H9 (cell line): ENCODE data around the gene PPP1R9A. TPM values are rescaled to one million over a fixed set of nuclear protein-coding genes. Genes with fewer than 3 reads are reported as not detected.

Source experiments
- DNase-seq: peaks from one replicate; pipeline ENCODE4 v3.0.0-alpha.2; 2017
- H2AFZ ChIP-seq: one replicate; pipeline ENCODE4 v1.6.1; 2013; ENCODE audit warnings: mild to moderate bottlenecking, low read length, control low read depth, moderate library complexity
- H2AK5ac ChIP-seq: 2 replicates; pipeline ENCODE4 v1.6.1; 2013; ENCODE audit warnings: low read length, control low read depth, mixed read lengths; ENCODE audit not compliant: insufficient read length
- H2BK120ac ChIP-seq: one replicate; pipeline ENCODE4 v1.6.1; 2013; ENCODE audit warnings: low read depth, mild to moderate bottlenecking, low read length, control low read depth, inconsistent platforms; ENCODE audit not compliant: poor library complexity, severe bottlenecking
- H2BK12ac ChIP-seq: 2 replicates; pipeline ENCODE4 v1.6.1; 2013; ENCODE audit warnings: low read length, control low read depth, mixed read lengths, low read depth; ENCODE audit not compliant: insufficient read length
- H2BK15ac ChIP-seq: 2 replicates; pipeline ENCODE4 v1.6.1; 2013; ENCODE audit warnings: low read depth, low read length, control low read depth
- H2BK20ac ChIP-seq: one replicate; pipeline ENCODE4 v1.6.1; 2013; ENCODE audit warnings: low read depth, mild to moderate bottlenecking, low read length, control low read depth, inconsistent platforms; ENCODE audit not compliant: poor library complexity, severe bottlenecking
- H2BK5ac ChIP-seq: 2 replicates; pipeline ENCODE4 v1.6.1; 2013; ENCODE audit warnings: low read length, control low read depth, mixed read lengths; ENCODE audit not compliant: insufficient read length
- H3K14ac ChIP-seq: 2 replicates; pipeline ENCODE4 v1.6.1; 2013; ENCODE audit warnings: low read length, control low read depth; ENCODE audit not compliant: insufficient read depth
- H3K18ac ChIP-seq: 2 replicates; pipeline ENCODE4 v1.6.1; 2013; ENCODE audit warnings: low read depth, mild to moderate bottlenecking, mixed read lengths, low read length, control low read depth; ENCODE audit not compliant: insufficient read length
- H3K23ac ChIP-seq: 2 replicates; pipeline ENCODE4 v1.6.1; 2013; ENCODE audit warnings: low read length, control low read depth, mixed read lengths, low read depth; ENCODE audit not compliant: insufficient read length
- H3K23me2 ChIP-seq: 2 replicates; pipeline ENCODE4 v1.6.1; 2013; ENCODE audit warnings: low read depth, mild to moderate bottlenecking, mixed read lengths, low read length, control low read depth; ENCODE audit not compliant: insufficient read length, poor library complexity, severe bottlenecking
- H3K27ac ChIP-seq: 2 replicates; pipeline ENCODE4 v1.5.1; 2013; ENCODE audit warnings: low read length, control low read depth, mixed read lengths, low read depth; ENCODE audit not compliant: insufficient read length
- H3K27me3 ChIP-seq: 2 replicates; pipeline ENCODE4 v1.6.1; 2013; ENCODE audit warnings: low read length, control low read depth, inconsistent platforms; ENCODE audit not compliant: insufficient read depth
- H3K4ac ChIP-seq: 2 replicates; pipeline ENCODE4 v1.6.1; 2013; ENCODE audit warnings: low read depth, mild to moderate bottlenecking, control low read depth, inconsistent platforms, low read length, moderate library complexity
- H3K4me1 ChIP-seq: 2 replicates; pipeline ENCODE4 v1.6.1; 2013; ENCODE audit warnings: low read length, control low read depth, inconsistent platforms; ENCODE audit not compliant: insufficient read depth
- H3K4me2 ChIP-seq: 2 replicates; pipeline ENCODE4 v1.6.1; 2013; ENCODE audit warnings: low read length, control low read depth, mixed read lengths; ENCODE audit not compliant: insufficient read length, insufficient read depth
- H3K56ac ChIP-seq: 2 replicates; pipeline ENCODE4 v1.6.1; 2013; ENCODE audit warnings: low read depth, mild to moderate bottlenecking, mixed read lengths, low read length, control low read depth; ENCODE audit not compliant: insufficient read length
- H3K79me1 ChIP-seq: 2 replicates; pipeline ENCODE4 v1.6.1; 2013; ENCODE audit warnings: low read depth, mild to moderate bottlenecking, moderate library complexity, low read length, control low read depth, inconsistent platforms; ENCODE audit not compliant: insufficient read depth, poor library complexity, severe bottlenecking
- H3K79me2 ChIP-seq: 2 replicates; pipeline ENCODE4 v1.6.1; 2013; ENCODE audit warnings: low read length, control low read depth, inconsistent platforms; ENCODE audit not compliant: insufficient read depth
- H3K9ac ChIP-seq: 2 replicates; pipeline ENCODE4 v1.6.1; 2013; ENCODE audit warnings: low read length, control low read depth, mixed read lengths; ENCODE audit not compliant: insufficient read length; ENCODE audit errors: extremely low read depth
- H3K9me3 ChIP-seq: one replicate; pipeline ENCODE4 v1.6.1; 2013; ENCODE audit warnings: low read depth, low read length, inconsistent platforms; ENCODE audit not compliant: control insufficient read depth
- H3T11ph ChIP-seq: one replicate; pipeline ENCODE4 v1.6.1; 2013; ENCODE audit warnings: mild to moderate bottlenecking, low read length, control low read depth, inconsistent platforms
- H4K20me1 ChIP-seq: one replicate; pipeline ENCODE4 v1.6.1; 2013; ENCODE audit not compliant: control insufficient read depth, insufficient read length, insufficient read depth
- H4K5ac ChIP-seq: 2 replicates; pipeline ENCODE4 v1.6.1; 2013; ENCODE audit warnings: low read depth, mild to moderate bottlenecking, mixed read lengths, low read length, control low read depth; ENCODE audit not compliant: insufficient read length
- H4K8ac ChIP-seq: replicated peaks from 2 replicates; pipeline ENCODE4 v1.6.1; 2013; ENCODE audit warnings: low read length, control low read depth, mixed read lengths, low read depth; ENCODE audit not compliant: insufficient read length
- H4K91ac ChIP-seq: 2 replicates; pipeline ENCODE4 v1.6.1; 2013; ENCODE audit warnings: low read depth, mild to moderate bottlenecking, moderate library complexity, mixed read lengths, low read length, control low read depth; ENCODE audit not compliant: insufficient read length
- H3K27ac Mint-ChIP-seq, 3 experiments: 2 replicates in 2 of 3; 3 replicates in 1 of 3; pipeline ENCODE4 v1.8.0; 2020 to 2021; ENCODE audit warnings: mixed read lengths in 3 of 3, mild to moderate bottlenecking in 1 of 3, moderate library complexity in 1 of 3
- H3K27me3 Mint-ChIP-seq: 2 replicates; pipeline ENCODE4 v1.8.0; 2021; ENCODE audit warnings: low read depth, mild to moderate bottlenecking, moderate library complexity, mixed read lengths
- H3K36me3 Mint-ChIP-seq, 3 experiments: 2 replicates in 2 of 3; 3 replicates in 1 of 3; pipeline ENCODE4 v1.8.0; 2020 to 2021; ENCODE audit warnings: low read depth in 3 of 3, mixed read lengths in 3 of 3; ENCODE audit not compliant: insufficient read depth in 1 of 3
- H3K4me1 Mint-ChIP-seq, 2 experiments: 2 replicates each; pipeline ENCODE4 v1.8.0; 2020; ENCODE audit warnings: mixed read lengths in 2 of 2
- H3K4me3 Mint-ChIP-seq, 2 experiments: 2 replicates in 1 of 2; 3 replicates in 1 of 2; pipeline ENCODE4 v1.8.0; 2020 to 2021; ENCODE audit warnings: mild to moderate bottlenecking in 2 of 2, mixed read lengths in 2 of 2, moderate library complexity in 1 of 2
- H3K9me3 Mint-ChIP-seq, 2 experiments: 2 replicates in 1 of 2; 3 replicates in 1 of 2; pipeline ENCODE4 v1.8.0; 2020; ENCODE audit warnings: mild to moderate bottlenecking in 2 of 2, mixed read lengths in 2 of 2, moderate library complexity in 1 of 2
- CTCF ChIP-seq: fragments of 200-600 bp; sonication (generic); conservative IDR thresholded peaks from 3 replicates; pipeline ENCODE4 v1.8.0; 2021; ENCODE audit warnings: antibody characterized with exemption, mild to moderate bottlenecking
- WGBS: extraction: QIAGEN DNeasy Blood & Tissue Kit; methylation state at CpG from one replicate; pipeline ENCODE4 v1.1.7; 2013; ENCODE audit warnings: missing lambda C conversion rate, low lambda C conversion rate, mixed read lengths; ENCODE audit not compliant: insufficient read length; ENCODE audit errors: extremely low coverage; 5-methylcytosine and 5-hydroxymethylcytosine counted together
- total RNA-seq: library from RNA; stranded (reverse); gene quantifications from 2 replicates; pipeline ENCODE4 v1.2.1, GENCODE V29; 2021

Gene PPP1R9A
- total RNA-seq, 1 experiment from 2014 or later: 17.0 TPM

GRCh38 chr7:95199779-95200558 lies 292.6 kb downstream of the PPP1R9A start:
- no peak for DNase-seq
- no peak overlapping the region for H2AK5ac ChIP-seq
- no peaks in the 10 kb centered on the region for H3K79me2 ChIP-seq
- H3K27me3 ChIP-seq: no peaks in the 10 kb centered on the region
- no peaks in the 10 kb centered on the region; a peak in 1 of 7 replicates for H3K36me3 Mint-ChIP-seq
- H4K91ac ChIP-seq: no peak overlapping the region
- H3K9ac ChIP-seq: no peak overlapping the region
- H3K18ac ChIP-seq: no peak overlapping the region
- no CpG with 5 or more reads among the region's 3 CpGs for WGBS
- H3K4me3 Mint-ChIP-seq: no peak overlapping the region
- H3K27me3 Mint-ChIP-seq: no peaks in the 10 kb centered on the region
- peaks cover 3% of the 10 kb centered on the region for H4K20me1 ChIP-seq
- H3K14ac ChIP-seq: no peak overlapping the region
- no peak overlapping the region for H3K4me2 ChIP-seq
- H3K9me3 Mint-ChIP-seq: no peaks in the 10 kb centered on the region
- H4K8ac ChIP-seq: no peak overlapping the region
- H3K56ac ChIP-seq: no peak overlapping the region
- H3K4me1 Mint-ChIP-seq: no peaks in the 10 kb centered on the region
- no peak overlapping the region for H2BK12ac ChIP-seq
- H3K23me2 ChIP-seq: no peaks in the 10 kb centered on the region
- no peak overlapping the region for H3T11ph ChIP-seq
- H2BK120ac ChIP-seq: no peak overlapping the region
- peak; percentile 76 for TF ChIP-seq CTCF
- H3K4me1 ChIP-seq: no peaks in the 10 kb centered on the region
- H3K27ac ChIP-seq: no peak overlapping the region
- H3K4ac ChIP-seq: no peak overlapping the region
- no peak overlapping the region for H2BK20ac ChIP-seq
- H2AFZ ChIP-seq: no peak overlapping the region
- no peak overlapping the region for H3K23ac ChIP-seq
- no peaks in the 10 kb centered on the region for H3K9me3 ChIP-seq
- H4K5ac ChIP-seq: no peak overlapping the region
- peak overlapping the region in 1 of 3 experiments; percentile 87; a peak in 3 of 7 replicates for H3K27ac Mint-ChIP-seq
- no peak overlapping the region for H2BK5ac ChIP-seq
- H3K79me1 ChIP-seq: no peaks in the 10 kb centered on the region
- no peak overlapping the region for H2BK15ac ChIP-seq
